PC-9 (cell line): ENCODE data around the gene RNASE1. TPM values are rescaled to one million over a fixed set of nuclear protein-coding genes. Genes with fewer than 3 reads are reported as not detected.
A peak's percentile ranks its signal among the peaks of the same experiment; 100 is the strongest.

Source experiments
- BruUV-seq: library from RNA; stranded (reverse); fragments of 400-500 nt; replicated peaks from 2 replicates; lab custom pipeline; 2021; lab: Mats Ljungman, UMichigan
- CTCF ChIA-PET: fragments of 300-600 bp; sonication (Branson Sonifier 250); formaldehyde crosslinking; loops from one replicate; lab custom pipeline; 2022; ENCODE audit warnings: antibody characterized with exemption; lab: Charles Lee
- POLR2A ChIA-PET: fragments of 300-600 bp; sonication (Branson Sonifier 250); formaldehyde crosslinking; loops from one replicate; lab custom pipeline; 2022; ENCODE audit warnings: antibody characterized with exemption; ENCODE audit not compliant: unreplicated experiment; lab: Charles Lee
- DNase-seq, 2 experiments: peaks; one replicate each; pipeline versions ENCODE4 v3.0.0 to v3.0.0-alpha.2; 2015 to 2022; ENCODE audit warnings: mixed read lengths in 1 of 2
- H2AFZ ChIP-seq: fragments of 200-600 bp; sonication (generic); 2 replicates; pipeline ENCODE4 v1.8.1; 2017; ENCODE audit warnings: antibody characterized with exemption
- H3F3A ChIP-seq: fragments of 200-600 bp; sonication (generic); 2 replicates; pipeline ENCODE4 v1.8.1; 2017; ENCODE audit warnings: antibody characterized with exemption, mild to moderate bottlenecking, low read depth; ENCODE audit not compliant: insufficient read depth
- H3K27ac ChIP-seq: fragments of 200-600 bp; sonication (generic); 2 replicates; pipeline ENCODE4 v1.6.1; 2016; ENCODE audit warnings: mixed run types
- H3K27me3 ChIP-seq: fragments of 200-600 bp; sonication (generic); 2 replicates; pipeline ENCODE4 v1.6.1; 2016; ENCODE audit warnings: low read depth, mixed run types; ENCODE audit not compliant: insufficient read depth
- H3K36me3 ChIP-seq: fragments of 200-600 bp; sonication (generic); 2 replicates; pipeline ENCODE4 v1.6.1; 2016; ENCODE audit warnings: low read depth, mixed run types
- H3K4me1 ChIP-seq: fragments of 200-600 bp; sonication (generic); replicated peaks from 2 replicates; pipeline ENCODE4 v1.6.1; 2016; ENCODE audit warnings: mixed run types; ENCODE audit not compliant: insufficient read depth
- H3K4me2 ChIP-seq: fragments of 200-600 bp; sonication (generic); 2 replicates; pipeline ENCODE4 v1.6.1; 2017; ENCODE audit warnings: mixed run types
- H3K4me3 ChIP-seq: fragments of 200-600 bp; sonication (generic); 2 replicates; pipeline ENCODE4 v1.6.1; 2016; ENCODE audit warnings: mixed run types
- H3K79me2 ChIP-seq: fragments of 200-600 bp; sonication (generic); 2 replicates; pipeline ENCODE4 v1.6.1; 2017; ENCODE audit warnings: low read depth, mixed run types
- H3K9me2 ChIP-seq: fragments of 200-600 bp; sonication (generic); 2 replicates; pipeline ENCODE4 v1.8.1; 2017; ENCODE audit warnings: mild to moderate bottlenecking; ENCODE audit not compliant: insufficient read depth
- H3K9me3 ChIP-seq: fragments of 200-600 bp; sonication (generic); 2 replicates; pipeline ENCODE4 v1.8.1; 2016; ENCODE audit warnings: low read depth; ENCODE audit not compliant: insufficient read depth
- H4K20me1 ChIP-seq: fragments of 200-600 bp; sonication (generic); 2 replicates; pipeline ENCODE4 v1.8.1; 2017; ENCODE audit not compliant: insufficient read depth
- EZH2 ChIP-seq: fragments of 200-600 bp; sonication (generic); IDR thresholded peaks from 2 replicates; pipeline ENCODE4 v1.8.0; 2017; ENCODE audit warnings: antibody characterized with exemption, low read depth
- intact Hi-C: fragments of 100-400 bp; cut with micrococcal nuclease; formaldehyde crosslinking; loops from one replicate; pipeline ENCODE4 v1.10.0; 2022; ENCODE audit not compliant: unreplicated experiment
- total RNA-seq: library from RNA; stranded (reverse); gene quantifications from 2 replicates; pipeline ENCODE4 v1.2.3, GENCODE V29; 2021
- TF ChIP-seq, protein P1 (sequence below): fragments of 200-600 bp; sonication (generic); conservative IDR thresholded peaks from 2 replicates; pipeline ENCODE4 v1.6.1; 2017; ENCODE audit warnings: mixed run types, antibody characterized with exemption, mild to moderate bottlenecking, moderate library complexity

RNASE1 gene
- total RNA-seq, 1 experiment from 2014 or later, result 47.4 TPM

DNA sequence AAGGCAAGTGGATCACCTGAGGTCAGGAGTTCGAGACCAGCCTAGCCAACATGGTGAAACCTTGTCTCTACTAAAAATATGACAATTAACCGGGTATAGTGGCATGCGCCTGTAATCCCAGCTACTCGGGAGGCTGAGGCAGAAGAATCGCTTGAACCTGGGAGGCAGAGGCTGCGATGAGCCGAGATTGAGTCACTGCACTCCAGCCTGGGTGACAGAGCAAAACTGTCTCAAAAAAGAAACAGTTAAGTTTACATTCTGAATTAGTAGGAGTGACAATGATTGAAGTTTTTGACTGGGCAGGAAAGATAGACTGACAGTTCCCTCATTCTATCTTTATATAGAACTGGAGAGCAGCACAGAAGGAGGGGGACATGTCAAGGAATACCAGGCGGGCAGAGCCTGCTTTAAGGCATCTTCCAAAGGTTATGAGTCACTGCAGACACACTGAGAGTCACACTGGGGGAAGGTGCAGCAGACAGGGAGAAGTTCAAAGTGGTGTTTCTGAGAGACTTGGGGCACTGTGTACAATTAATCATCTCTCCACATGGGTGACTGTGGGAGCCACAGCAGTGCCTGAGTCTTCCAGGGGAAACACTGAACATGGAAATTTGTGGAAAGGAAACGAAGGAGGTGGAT is 45.8 kb upstream of the RNASE1 start:
- CTCF ChIA-PET, result interaction anchor here (1.1 kb wide), 1 partner anchor 151 kb away, joined by 4 read pairs; no protein-coding TSS in a partner anchor
- no peaks in the 10 kb centered on the region for H3K9me2 ChIP-seq
- no TSS peak for BruUV-seq
- POLR2A ChIA-PET, result no interaction called here
- intact Hi-C loops, result no loop called here
- H3K27ac ChIP-seq, result peak overlapping the region; percentile 56
- no peaks in the 10 kb centered on the region for H3K27me3 ChIP-seq
- peaks cover 10% of the 10 kb centered on the region; the same call in 1 of the 2 replicates for H3F3A ChIP-seq
- no peaks in the 10 kb centered on the region for H3K9me3 ChIP-seq
- DNase-seq, result peak; percentile 31 to 74
- TF ChIP-seq, protein P1, sequence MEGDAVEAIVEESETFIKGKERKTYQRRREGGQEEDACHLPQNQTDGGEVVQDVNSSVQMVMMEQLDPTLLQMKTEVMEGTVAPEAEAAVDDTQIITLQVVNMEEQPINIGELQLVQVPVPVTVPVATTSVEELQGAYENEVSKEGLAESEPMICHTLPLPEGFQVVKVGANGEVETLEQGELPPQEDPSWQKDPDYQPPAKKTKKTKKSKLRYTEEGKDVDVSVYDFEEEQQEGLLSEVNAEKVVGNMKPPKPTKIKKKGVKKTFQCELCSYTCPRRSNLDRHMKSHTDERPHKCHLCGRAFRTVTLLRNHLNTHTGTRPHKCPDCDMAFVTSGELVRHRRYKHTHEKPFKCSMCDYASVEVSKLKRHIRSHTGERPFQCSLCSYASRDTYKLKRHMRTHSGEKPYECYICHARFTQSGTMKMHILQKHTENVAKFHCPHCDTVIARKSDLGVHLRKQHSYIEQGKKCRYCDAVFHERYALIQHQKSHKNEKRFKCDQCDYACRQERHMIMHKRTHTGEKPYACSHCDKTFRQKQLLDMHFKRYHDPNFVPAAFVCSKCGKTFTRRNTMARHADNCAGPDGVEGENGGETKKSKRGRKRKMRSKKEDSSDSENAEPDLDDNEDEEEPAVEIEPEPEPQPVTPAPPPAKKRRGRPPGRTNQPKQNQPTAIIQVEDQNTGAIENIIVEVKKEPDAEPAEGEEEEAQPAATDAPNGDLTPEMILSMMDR, result no peak
- TF ChIP-seq EZH2, result no peak
- H3K4me1 ChIP-seq, result peaks cover 18% of the 10 kb centered on the region
- no peaks in the 10 kb centered on the region for H3K36me3 ChIP-seq
- peak overlapping the region; percentile 13; the same call in 1 of the 2 replicates for H2AFZ ChIP-seq
- H3K79me2 ChIP-seq, result no peaks in the 10 kb centered on the region
- no peaks in the 10 kb centered on the region for H4K20me1 ChIP-seq
- H3K4me3 ChIP-seq, result no peak overlapping the region
- H3K4me2 ChIP-seq, result peak overlapping the region; percentile 61

DNA sequence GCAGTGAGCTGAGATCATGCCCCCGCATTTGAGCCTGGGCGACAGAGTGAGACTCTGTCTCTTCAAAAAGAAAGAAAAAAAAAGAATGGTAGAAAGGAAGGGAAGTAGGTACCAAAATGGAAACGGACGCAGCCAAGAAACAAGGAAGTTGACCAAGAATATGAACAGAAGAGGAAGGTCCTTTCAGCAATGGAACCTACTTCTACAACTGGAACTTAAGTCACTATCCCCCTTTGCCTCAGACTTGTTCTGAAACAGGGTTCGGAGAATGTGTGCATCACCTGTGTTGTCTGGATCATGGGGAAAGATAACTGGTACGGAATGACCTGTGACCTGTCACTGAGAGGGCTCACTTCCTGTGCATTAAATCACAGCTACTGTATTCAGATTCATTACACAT is 43.9 kb upstream of the RNASE1 start:
- no peak overlapping the region for H2AFZ ChIP-seq
- H3K4me3 ChIP-seq, result no peak overlapping the region
- H4K20me1 ChIP-seq, result no peaks in the 10 kb centered on the region
- intact Hi-C loops, result no loop called here
- H3K9me3 ChIP-seq, result no peaks in the 10 kb centered on the region
- no peak overlapping the region for H3K4me2 ChIP-seq
- peaks cover 10% of the 10 kb centered on the region; the same call in 1 of the 2 replicates for H3F3A ChIP-seq
- H3K36me3 ChIP-seq, result no peaks in the 10 kb centered on the region
- no peaks in the 10 kb centered on the region for H3K9me2 ChIP-seq
- TF ChIP-seq, protein P1, result no peak
- TF ChIP-seq EZH2, result no peak
- no peak overlapping the region for H3K27ac ChIP-seq
- CTCF ChIA-PET, result interaction anchor here (0.5 kb wide), 1 partner anchor 10 kb away, joined by 3 read pairs; no protein-coding TSS in a partner anchor
- POLR2A ChIA-PET, result no interaction called here
- H3K27me3 ChIP-seq, result no peaks in the 10 kb centered on the region
- no TSS peak for BruUV-seq
- DNase-seq, result no peak
- H3K79me2 ChIP-seq, result no peaks in the 10 kb centered on the region
- peaks cover 18% of the 10 kb centered on the region for H3K4me1 ChIP-seq

DNA sequence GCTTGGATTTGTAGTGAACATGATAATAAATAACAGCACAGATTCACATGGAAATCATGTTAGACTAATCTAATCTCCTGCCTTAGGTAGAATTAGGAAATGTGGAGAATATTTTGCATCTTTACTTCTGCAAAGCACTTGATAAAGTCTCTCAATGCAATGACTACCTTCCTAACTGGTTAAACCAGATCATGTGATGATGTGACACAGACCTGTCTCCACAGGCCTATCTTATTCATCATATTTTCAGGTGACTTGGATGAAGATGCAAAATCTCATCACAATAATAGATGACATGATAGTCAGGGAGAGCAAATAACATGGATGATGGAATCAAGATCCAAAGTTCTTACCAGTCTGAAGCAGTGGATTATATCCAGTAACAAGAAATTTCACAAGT is 38.5 kb upstream of the RNASE1 start:
- no peaks in the 10 kb centered on the region for H3K36me3 ChIP-seq
- no peak for DNase-seq
- H3K4me3 ChIP-seq, result no peak overlapping the region
- H3K9me2 ChIP-seq, result no peaks in the 10 kb centered on the region
- no peaks in the 10 kb centered on the region for H3K4me1 ChIP-seq
- intact Hi-C loops, result no loop called here
- H3K27ac ChIP-seq, result no peak overlapping the region
- ChIA-PET POLR2A (no interaction called here), CTCF (no interaction called here)
- no peak overlapping the region for H3K4me2 ChIP-seq
- no peaks in the 10 kb centered on the region for H3K27me3 ChIP-seq
- H2AFZ ChIP-seq, result no peak overlapping the region
- TF ChIP-seq, protein P1, result no peak
- TF ChIP-seq EZH2, result no peak
- no peaks in the 10 kb centered on the region for H3K9me3 ChIP-seq
- H3F3A ChIP-seq, result no peaks in the 10 kb centered on the region
- no peaks in the 10 kb centered on the region for H4K20me1 ChIP-seq
- H3K79me2 ChIP-seq, result no peaks in the 10 kb centered on the region
- BruUV-seq, result no TSS peak
